ENCODE data around the gene FAF1.

DNA sequence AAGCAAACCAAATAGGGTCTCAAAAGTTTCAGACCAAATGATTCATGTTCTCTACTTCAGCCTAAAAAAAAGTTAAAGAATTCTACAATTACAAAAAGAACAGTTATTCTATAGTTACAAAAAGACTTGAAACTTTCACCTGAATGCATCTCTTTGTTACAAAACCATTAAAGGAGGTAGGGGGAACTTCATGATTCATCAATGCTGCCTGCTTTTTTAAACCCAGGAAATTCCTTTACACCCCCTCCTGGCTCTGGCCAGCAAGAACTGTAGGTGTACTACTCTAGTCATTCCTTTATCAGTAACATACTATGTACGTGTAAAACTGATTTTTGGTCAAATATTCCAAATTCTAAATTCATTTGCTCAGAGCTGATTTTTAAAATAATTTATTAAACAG is 5.0 kb downstream of the FAF1 start:
- TF ChIP-seq, protein P1, sequence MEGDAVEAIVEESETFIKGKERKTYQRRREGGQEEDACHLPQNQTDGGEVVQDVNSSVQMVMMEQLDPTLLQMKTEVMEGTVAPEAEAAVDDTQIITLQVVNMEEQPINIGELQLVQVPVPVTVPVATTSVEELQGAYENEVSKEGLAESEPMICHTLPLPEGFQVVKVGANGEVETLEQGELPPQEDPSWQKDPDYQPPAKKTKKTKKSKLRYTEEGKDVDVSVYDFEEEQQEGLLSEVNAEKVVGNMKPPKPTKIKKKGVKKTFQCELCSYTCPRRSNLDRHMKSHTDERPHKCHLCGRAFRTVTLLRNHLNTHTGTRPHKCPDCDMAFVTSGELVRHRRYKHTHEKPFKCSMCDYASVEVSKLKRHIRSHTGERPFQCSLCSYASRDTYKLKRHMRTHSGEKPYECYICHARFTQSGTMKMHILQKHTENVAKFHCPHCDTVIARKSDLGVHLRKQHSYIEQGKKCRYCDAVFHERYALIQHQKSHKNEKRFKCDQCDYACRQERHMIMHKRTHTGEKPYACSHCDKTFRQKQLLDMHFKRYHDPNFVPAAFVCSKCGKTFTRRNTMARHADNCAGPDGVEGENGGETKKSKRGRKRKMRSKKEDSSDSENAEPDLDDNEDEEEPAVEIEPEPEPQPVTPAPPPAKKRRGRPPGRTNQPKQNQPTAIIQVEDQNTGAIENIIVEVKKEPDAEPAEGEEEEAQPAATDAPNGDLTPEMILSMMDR (conservative IDR thresholded peaks at IDR 0.05; ENCODE audit: low read depth, low read length): no peak
- TF ChIP-seq EZH2phosphoT487 (IDR thresholded peaks at IDR 0.05; ENCODE audit: borderline replicate concordance, low read length) (no peak), EZH2 (IDR thresholded peaks at IDR 0.05; ENCODE audit: low read length, unreplicated experiment) (no peak)

Measured in PC-3 (cell line).